LNCaP clone FGC (cell line): ENCODE data around the gene SPTLC1.

Source experiments
- DNase-seq: peaks from one replicate; pipeline ENCODE4 v3.0.0-alpha.2; 2011; ENCODE audit warnings: low read depth
- H3K4me3 ChIP-seq: 2 replicates; pipeline ENCODE4 v1.5.1; 2011; ENCODE audit warnings: mild to moderate bottlenecking, low read depth, low read length, control low read depth
- CTCF ChIP-seq: IDR thresholded peaks from 2 replicates; pipeline ENCODE4 v1.5.1; 2012; ENCODE audit warnings: mild to moderate bottlenecking; ENCODE audit not compliant: control insufficient read depth, insufficient read depth; ENCODE audit errors: extremely low read depth

The SPTLC1 gene

GRCh38 chr9:91991721-91992341, 123.4 kb downstream of the SPTLC1 start:
- TF ChIP-seq CTCF: no peak
- DNase-seq: no peak
- no peak overlapping the region for H3K4me3 ChIP-seq

DNA sequence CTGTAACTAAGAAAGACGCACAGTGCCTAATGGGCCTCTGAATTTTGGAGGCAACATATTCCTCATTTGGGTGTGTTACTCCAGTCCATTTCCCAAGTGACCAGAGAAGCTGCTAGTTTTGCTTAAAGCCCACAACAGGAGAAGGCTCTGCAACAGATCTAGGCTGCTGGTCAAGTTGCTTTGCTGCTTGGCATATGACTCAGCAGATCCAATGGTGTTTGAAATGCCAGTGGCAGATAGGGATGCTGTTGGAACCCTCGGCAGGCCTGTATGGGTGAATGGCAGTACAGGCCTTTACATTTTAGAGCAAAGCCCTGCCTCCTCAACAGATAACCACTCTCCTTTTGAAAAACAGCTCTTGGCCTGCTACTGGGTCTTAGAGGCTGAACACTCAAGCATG, 129.0 kb downstream of the SPTLC1 start:
- no peak for DNase-seq
- H3K4me3 ChIP-seq: no peak overlapping the region
- TF ChIP-seq CTCF: no peak

GRCh38 chr9:91985692-91986091, 129.5 kb downstream of the SPTLC1 start:
- DNase-seq: no peak
- H3K4me3 ChIP-seq: no peak overlapping the region
- no peak for TF ChIP-seq CTCF
